OCI-M1 (cell line): Measurements from ENCODE around the gene FAM81B.
"Not testable (repeated sequence)": the region's sequence is repeated elsewhere in the genome, so short reads cannot be mapped to it uniquely, and the experiment has no call there.

Experiments used
- DNase-seq: peaks from one replicate; lab custom pipeline; 2025; lab: John Stamatoyannopoulos, UW

FAM81B gene

GRCh38 chr5:95390812-95391492, at the start of gene FAM81B:
Gene FAM81B, plus strand, starts transcription at chr5:95391366. Its CDS starts 24 bp downstream, at chr5:95391390.
- DNase-seq: peak; percentile 31

GRCh38 chr5:95341444-95341843, 49.7 kb upstream of the FAM81B start:
- DNase-seq: not testable (repeated sequence)

GRCh38 chr5:95347506-95348120, 43.6 kb upstream of the FAM81B start:
- no peak for DNase-seq

GRCh38 chr5:95350631-95351030, 40.5 kb upstream of the FAM81B start:
- peak; percentile 65 for DNase-seq

- DNase-seq: no peak
Observed at GRCh38 chr5:95352691-95353090, 38.5 kb upstream of the FAM81B start.

- no peak for DNase-seq
Observed at GRCh38 chr5:95358320-95358719, 32.8 kb upstream of the FAM81B start.

GRCh38 chr5:95358848-95359247, 32.3 kb upstream of the FAM81B start:
- no peak for DNase-seq

GRCh38 chr5:95360667-95361066, 30.5 kb upstream of the FAM81B start:
- not testable (repeated sequence) for DNase-seq

- DNase-seq: no peak
Observed at GRCh38 chr5:95365302-95366095, 25.7 kb upstream of the FAM81B start.

GRCh38 chr5:95369782-95370181, 21.4 kb upstream of the FAM81B start:
- peak; percentile 75 for DNase-seq

GRCh38 chr5:95374061-95374460, 17.1 kb upstream of the FAM81B start:
- no peak for DNase-seq

GRCh38 chr5:95375591-95375990, 15.6 kb upstream of the FAM81B start:
- DNase-seq: peak; percentile 9

- no peak for DNase-seq
Observed at GRCh38 chr5:95379133-95379532, 12.0 kb upstream of the FAM81B start.

- no peak for DNase-seq
Observed at GRCh38 chr5:95380103-95380628, 11.0 kb upstream of the FAM81B start.

- no peak for DNase-seq
Observed at GRCh38 chr5:95382801-95383200, 8.4 kb upstream of the FAM81B start.

GRCh38 chr5:95384485-95385213, 6.5 kb upstream of the FAM81B start:
- peak; percentile 6 for DNase-seq

- no peak for DNase-seq
Observed at GRCh38 chr5:95385334-95385733, 5.8 kb upstream of the FAM81B start.

- DNase-seq: not testable (repeated sequence)
Observed at GRCh38 chr5:95391965-95392364, 799 bp downstream of the FAM81B start.

GRCh38 chr5:95392593-95393182, 1.5 kb downstream of the FAM81B start:
- peak; percentile 86 for DNase-seq

GRCh38 chr5:95393279-95393678, 2.1 kb downstream of the FAM81B start:
- peak; percentile 20 for DNase-seq

GRCh38 chr5:95398989-95399388, 7.8 kb downstream of the FAM81B start:
- no peak for DNase-seq

- DNase-seq: no peak
Observed at GRCh38 chr5:95401626-95402025, 10.5 kb downstream of the FAM81B start.
